GM10847 (cell line): ENCODE measurements around the gene ASF1B.

Source experiments
- POLR2A ChIP-seq: IDR thresholded peaks from 2 replicates; pipeline ENCODE4 v1.6.1; 2011; ENCODE audit not compliant: insufficient read length; ENCODE audit errors: extremely low read depth

The ASF1B gene

DNA sequence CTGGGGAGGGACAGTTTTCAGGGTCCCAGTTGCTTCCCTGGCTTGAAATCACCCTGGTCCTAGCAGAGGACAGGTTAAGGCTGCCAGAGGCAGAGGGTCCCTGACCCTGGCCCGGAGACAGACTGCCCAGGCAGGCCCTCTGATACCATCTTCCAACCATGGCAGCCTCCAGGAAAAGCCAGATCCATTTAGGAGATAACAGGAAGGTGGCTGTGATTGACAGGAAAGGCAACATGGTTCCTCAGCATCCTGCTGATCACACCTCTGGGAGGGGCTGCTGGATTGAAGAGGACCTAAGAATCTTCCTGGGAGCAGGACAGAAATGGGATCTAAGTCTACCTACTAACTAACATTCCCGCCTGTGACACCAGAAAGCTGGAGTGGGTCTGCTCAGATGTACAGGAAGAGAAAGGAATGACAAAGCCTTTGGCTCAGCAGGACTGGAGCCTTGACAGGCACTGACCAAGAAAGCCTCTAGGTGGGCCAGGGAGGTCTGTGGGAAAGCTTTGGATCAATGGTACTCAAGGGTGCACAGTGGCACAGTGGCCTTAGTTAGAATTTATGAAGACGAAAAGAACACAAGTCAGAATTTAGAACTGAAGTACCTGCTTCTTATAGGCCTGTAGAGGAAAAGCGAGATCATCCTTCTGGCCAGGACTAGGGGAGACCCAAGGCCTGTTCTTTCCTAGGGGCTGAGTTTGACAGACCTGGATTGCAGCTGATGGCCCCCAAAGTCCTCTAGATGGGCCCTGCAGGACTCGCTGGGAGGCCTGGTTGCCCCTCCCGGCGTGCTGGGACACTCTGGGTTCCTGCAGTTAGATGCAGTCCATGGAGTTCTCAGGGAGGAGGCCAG, 16.5 kb downstream of the ASF1B start:
- no peak for TF ChIP-seq POLR2A

GRCh38 chr19:14119146-14119545, 17.2 kb downstream of the ASF1B start:
- no peak for TF ChIP-seq POLR2A

GRCh38 chr19:14118165-14119051, 18.0 kb downstream of the ASF1B start:
- no peak for TF ChIP-seq POLR2A

DNA sequence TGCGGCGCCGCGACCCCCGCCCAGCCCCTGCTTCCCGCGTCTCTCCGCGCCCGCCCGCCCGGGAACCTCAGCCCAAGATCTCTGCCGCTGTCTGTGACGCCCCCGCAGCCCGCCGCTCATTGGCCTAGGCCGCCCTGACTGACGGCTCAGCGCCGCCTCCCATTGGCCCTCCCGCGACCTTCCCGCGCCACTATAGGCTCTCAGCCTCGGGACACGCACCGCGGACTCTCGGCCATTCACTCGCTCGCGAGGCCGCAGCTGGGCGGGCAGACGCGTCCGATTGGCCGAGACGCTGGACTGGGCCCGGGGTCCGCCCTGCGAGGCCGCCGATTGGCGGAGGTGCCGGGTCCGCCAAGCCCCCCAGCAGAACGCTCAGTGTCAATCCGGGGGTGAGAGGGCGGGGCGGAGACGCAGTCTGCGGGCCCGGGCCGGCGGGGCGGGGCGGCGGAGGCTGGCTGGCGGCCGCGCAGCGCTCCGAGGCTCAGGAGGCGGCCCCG, 18.7 kb downstream of the ASF1B start, which contains the start of gene PRKACA:
PRKACA (minus strand) TSS at position 95 of the 497 bp plus-strand sequence. CDS start 215 bp downstream, outside the sequence.
- TF ChIP-seq POLR2A: no peak

GRCh38 chr19:14116918-14117578, 19.3 kb downstream of the ASF1B start:
- no peak for TF ChIP-seq POLR2A

GRCh38 chr19:14116525-14116917, 19.9 kb downstream of the ASF1B start:
- TF ChIP-seq POLR2A: no peak

GRCh38 chr19:14115756-14116155, 20.6 kb downstream of the ASF1B start:
- TF ChIP-seq POLR2A: no peak

DNA sequence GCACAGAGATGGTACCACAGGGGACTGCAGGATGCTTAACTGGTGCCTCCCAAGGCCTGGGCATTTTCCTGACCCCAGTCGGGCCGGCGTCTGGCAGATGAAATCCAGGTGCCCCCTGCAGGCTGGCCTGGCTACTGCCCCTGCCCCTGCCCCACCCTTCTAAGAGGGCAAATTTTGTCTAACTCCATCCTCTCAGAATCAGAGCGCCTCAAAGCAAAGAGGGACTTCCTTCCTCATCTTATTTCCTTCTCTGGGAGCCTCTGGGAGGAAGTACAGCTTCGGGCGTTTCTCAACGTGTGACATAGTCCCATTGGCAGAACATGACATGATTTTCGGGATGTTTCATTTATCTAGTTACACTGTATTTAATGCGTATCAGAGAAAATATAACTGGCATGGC, 21.5 kb downstream of the ASF1B start:
- no peak for TF ChIP-seq POLR2A

DNA sequence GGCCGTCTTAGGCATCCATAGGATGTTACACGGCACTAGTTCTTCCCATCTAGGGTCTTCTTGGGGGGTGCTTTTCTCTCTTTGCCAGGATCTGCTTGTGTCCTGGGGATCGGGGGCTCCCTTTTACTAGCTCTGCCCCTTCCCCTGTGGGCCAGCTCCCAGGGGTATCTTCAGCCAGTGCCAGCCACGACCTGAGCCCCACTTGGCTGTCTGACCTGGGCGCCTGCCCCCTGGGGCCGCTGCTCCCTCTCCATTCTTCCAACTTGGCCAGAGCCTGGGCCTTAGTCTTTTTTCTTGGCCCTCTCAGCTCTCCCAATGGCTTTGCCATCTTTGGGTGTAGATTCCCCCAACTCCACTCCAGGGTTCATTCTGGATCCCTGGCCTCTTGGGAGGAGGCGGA, 21.9 kb downstream of the ASF1B start:
- no peak for TF ChIP-seq POLR2A

- TF ChIP-seq POLR2A: no peak
Observed at GRCh38 chr19:14113762-14114414, 22.5 kb downstream of the ASF1B start.

GRCh38 chr19:14112809-14113385, 23.5 kb downstream of the ASF1B start:
- no peak for TF ChIP-seq POLR2A

GRCh38 chr19:14112051-14112808, 24.2 kb downstream of the ASF1B start:
- TF ChIP-seq POLR2A: no peak

- no peak for TF ChIP-seq POLR2A
Observed at GRCh38 chr19:14111486-14111885, 24.9 kb downstream of the ASF1B start.

GRCh38 chr19:14110650-14111049, 25.7 kb downstream of the ASF1B start:
- no peak for TF ChIP-seq POLR2A
